Mesodermal cell (in vitro differentiated cells): ENCODE results near the gene GPAT3.
A peak's percentile ranks its signal among the peaks of the same experiment; 100 is the strongest.
"Not testable (repeated sequence)": the region's sequence is repeated elsewhere in the genome, so short reads cannot be mapped to it uniquely, and the experiment has no call there.

Source experiments
- H3K27ac ChIP-seq: 2 replicates; pipeline ENCODE4 v1.7.0; 2013; ENCODE audit warnings: mild to moderate bottlenecking, low read depth, low read length, moderate library complexity; ENCODE audit not compliant: severe bottlenecking
- H3K36me3 ChIP-seq: 2 replicates; pipeline ENCODE4 v1.7.1; 2013; ENCODE audit warnings: mild to moderate bottlenecking, low read length, moderate library complexity; ENCODE audit not compliant: control insufficient read depth, insufficient read depth
- H3K4me1 ChIP-seq: one replicate; pipeline ENCODE4 v1.7.1; 2013; ENCODE audit warnings: mild to moderate bottlenecking, low read length; ENCODE audit not compliant: insufficient read depth, control insufficient read depth, poor library complexity, severe bottlenecking
- H3K4me3 ChIP-seq: 2 replicates; pipeline ENCODE4 v1.7.0; 2013; ENCODE audit warnings: low read length, control low read depth, mild to moderate bottlenecking; ENCODE audit not compliant: insufficient read depth, poor library complexity, severe bottlenecking; ENCODE audit errors: extremely low read depth
- H3K9me3 ChIP-seq: 2 replicates; pipeline ENCODE4 v1.7.1; 2013; ENCODE audit warnings: mild to moderate bottlenecking, low read length, moderate library complexity; ENCODE audit not compliant: control insufficient read depth
- WGBS, 2 experiments: methylation state at CpG; one replicate each; pipeline ENCODE4 v1.1.5; 2013; ENCODE audit warnings: missing lambda C conversion rate in 2 of 2; ENCODE audit not compliant: insufficient coverage in 2 of 2; 5-methylcytosine and 5-hydroxymethylcytosine counted together

Gene GPAT3

GRCh38 chr4:83618431-83618830 lies 82.5 kb downstream of the GPAT3 start:
- Histone ChIP-seq H3K9me3 (peaks cover 30% of the 10 kb centered on the region), H3K36me3 (no peaks in the 10 kb centered on the region), H3K27ac (peak overlapping the region; percentile 59), H3K4me3 (no peak overlapping the region), H3K4me1 (peaks cover 21% of the 10 kb centered on the region)
- 48 to 62% methylated on average over 3 to 4 of the region's 4 CpGs for WGBS, 2 experiments

- Histone ChIP-seq H3K9me3 (peaks cover 24% of the 10 kb centered on the region), H3K27ac (peak overlapping the region; percentile 59), H3K36me3 (no peaks in the 10 kb centered on the region), H3K4me1 (peaks cover 21% of the 10 kb centered on the region), H3K4me3 (no peak overlapping the region)
- WGBS, 2 experiments: 100% methylated on average over 2 of the region's 4 CpGs; no CpG with 5 or more reads in 1 of the 2 experiments
Observed at GRCh38 chr4:83618991-83619645, 83.2 kb downstream of the GPAT3 start.

- not testable (repeated sequence) for H3K36me3 ChIP-seq, H3K27ac ChIP-seq, H3K4me3 ChIP-seq
- Histone ChIP-seq H3K9me3 (peaks cover 20% of the 10 kb centered on the region), H3K4me1 (peaks cover 21% of the 10 kb centered on the region)
- 67 to 100% methylated on average over 1 of the region's 1 CpG for WGBS, 2 experiments
Observed at GRCh38 chr4:83622127-83622526, 86.2 kb downstream of the GPAT3 start.

GRCh38 chr4:83625821-83626220 lies 89.9 kb downstream of the GPAT3 start:
- WGBS, 2 experiments: no CpG with 5 or more reads among the region's 1 CpG
- H3K27ac ChIP-seq: no peak overlapping the region
- H3K9me3 ChIP-seq: peaks cover 20% of the 10 kb centered on the region
- H3K4me1 ChIP-seq: no peaks in the 10 kb centered on the region
- no peaks in the 10 kb centered on the region for H3K36me3 ChIP-seq
- no peak overlapping the region for H3K4me3 ChIP-seq

GRCh38 chr4:83626245-83626836 lies 90.4 kb downstream of the GPAT3 start:
- Histone ChIP-seq H3K27ac (no peak overlapping the region), H3K9me3 (peaks cover 16% of the 10 kb centered on the region), H3K36me3 (no peaks in the 10 kb centered on the region), H3K4me1 (no peaks in the 10 kb centered on the region), H3K4me3 (no peak overlapping the region)
- 93 to 96% methylated on average over 6 to 8 of the region's 11 CpGs for WGBS, 2 experiments

- no peak overlapping the region for H3K4me3 ChIP-seq
- no peaks in the 10 kb centered on the region for H3K4me1 ChIP-seq
- 93 to 100% methylated on average over 1 to 3 of the region's 6 CpGs for WGBS, 2 experiments
- no peaks in the 10 kb centered on the region for H3K9me3 ChIP-seq
- H3K36me3 ChIP-seq: no peaks in the 10 kb centered on the region
- no peak overlapping the region for H3K27ac ChIP-seq
Observed at GRCh38 chr4:83629945-83630721, 94.2 kb downstream of the GPAT3 start.

- 100% methylated on average over 1 of the region's 2 CpGs; no CpG with 5 or more reads in 1 of the 2 experiments for WGBS, 2 experiments
- Histone ChIP-seq H3K9me3 (no peaks in the 10 kb centered on the region), H3K4me1 (no peaks in the 10 kb centered on the region), H3K36me3 (no peaks in the 10 kb centered on the region), H3K27ac (no peak overlapping the region), H3K4me3 (no peak overlapping the region)
Observed at GRCh38 chr4:83631066-83631465, 95.2 kb downstream of the GPAT3 start.

GRCh38 chr4:83636930-83637329 lies 101.0 kb downstream of the GPAT3 start:
- no peaks in the 10 kb centered on the region for H3K36me3 ChIP-seq
- H3K4me1 ChIP-seq: no peaks in the 10 kb centered on the region
- no peak overlapping the region for H3K27ac ChIP-seq
- no peaks in the 10 kb centered on the region for H3K9me3 ChIP-seq
- H3K4me3 ChIP-seq: no peak overlapping the region
- WGBS, 2 experiments: 71 to 100% methylated on average over 1 to 4 of the region's 8 CpGs

- 6 to 50% methylated on average over 2 to 4 of the region's 5 CpGs for WGBS, 2 experiments
- Histone ChIP-seq H3K4me1 (no peaks in the 10 kb centered on the region), H3K4me3 (no peak overlapping the region), H3K36me3 (no peaks in the 10 kb centered on the region), H3K27ac (no peak overlapping the region), H3K9me3 (no peaks in the 10 kb centered on the region)
Observed at GRCh38 chr4:83639849-83640493, 104.1 kb downstream of the GPAT3 start.

- H3K4me3 ChIP-seq: no peak overlapping the region
- H3K36me3 ChIP-seq: no peaks in the 10 kb centered on the region
- no peaks in the 10 kb centered on the region for H3K9me3 ChIP-seq
- H3K27ac ChIP-seq: no peak overlapping the region
- 91 to 93% methylated on average over 2 to 4 of the region's 4 CpGs for WGBS, 2 experiments
- H3K4me1 ChIP-seq: peaks cover 3% of the 10 kb centered on the region
Observed at GRCh38 chr4:83643036-83643435, 107.1 kb downstream of the GPAT3 start.
